GM18873 (cell line): Measurements from ENCODE around the gene SSBP3.
"Not testable (repeated sequence)": the region's sequence is repeated elsewhere in the genome, so short reads cannot be mapped to it uniquely, and the experiment has no call there.

Experiments
- ATAC-seq: cut with Tn5 transposase; IDR thresholded peaks from one replicate; pipeline ENCODE4 v1.9.1; 2021; ENCODE audit warnings: mild to moderate bottlenecking, moderate library complexity, moderate number of reproducible peaks; ENCODE audit not compliant: unreplicated experiment, low FRiP score

Gene SSBP3

DNA sequence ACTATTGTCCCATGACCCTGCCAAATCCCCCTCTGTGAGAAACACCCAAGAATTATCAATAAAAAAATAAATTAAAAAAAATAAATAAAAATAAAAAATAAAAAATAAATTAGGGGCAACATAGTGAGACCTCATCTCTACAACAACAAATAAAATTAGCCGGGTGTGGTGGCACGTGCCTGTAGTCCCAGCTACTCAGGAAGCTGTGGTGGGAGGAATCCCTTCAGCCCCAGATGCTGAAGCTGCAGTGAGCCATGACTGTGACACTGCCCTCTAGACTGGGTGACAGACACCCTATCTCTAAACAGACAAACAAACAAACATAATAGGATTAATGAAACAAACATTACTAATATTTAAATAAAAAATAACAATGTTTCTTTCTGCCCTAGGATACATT lies 171.9 kb downstream of the SSBP3 start:
- ATAC-seq, result no peak

- not testable (repeated sequence) for ATAC-seq
Measured at GRCh38 chr1:54233196-54233595, 173.0 kb downstream of the SSBP3 start.

DNA sequence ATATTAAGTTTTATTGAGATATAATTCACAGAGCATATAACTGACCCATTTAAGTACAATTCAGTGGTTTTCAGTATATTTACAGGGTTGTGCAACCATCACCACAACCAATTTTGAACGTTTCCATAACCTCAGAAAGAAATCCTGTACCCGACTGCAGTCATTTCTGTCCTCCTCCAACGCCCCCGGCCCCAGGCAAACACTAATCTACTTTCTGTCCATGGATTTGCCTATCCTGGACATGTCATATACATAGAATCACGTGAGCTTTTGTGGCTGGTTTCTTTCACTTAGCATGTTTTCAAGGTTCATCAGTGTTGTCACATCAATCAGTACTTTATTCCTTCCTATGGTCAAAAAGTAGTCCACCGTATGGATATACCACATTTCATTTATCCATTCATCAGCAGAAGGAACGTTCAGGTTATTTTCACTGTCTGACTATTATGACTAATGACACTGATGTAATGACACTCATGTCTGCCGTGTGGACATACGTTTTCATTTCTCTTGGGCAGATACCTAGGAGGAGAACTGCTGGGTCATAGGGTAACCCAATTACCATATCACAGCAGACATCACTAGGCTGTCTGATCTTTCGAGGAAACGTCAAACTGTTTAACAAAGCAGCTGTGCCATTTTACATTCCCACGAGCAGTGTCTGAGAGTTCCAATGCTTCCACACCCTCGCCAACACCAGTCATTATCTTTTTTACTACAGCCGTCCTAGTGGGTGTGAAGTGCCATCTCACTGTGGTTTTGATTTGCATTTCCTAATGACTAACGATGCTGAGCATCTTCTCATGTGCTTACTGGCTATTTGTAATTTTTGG lies 175.5 kb downstream of the SSBP3 start:
- ATAC-seq, result no peak

GRCh38 chr1:54229281-54229891 lies 176.8 kb downstream of the SSBP3 start:
- no peak for ATAC-seq

- ATAC-seq, result no peak
Measured at GRCh38 chr1:54228638-54229079, 177.5 kb downstream of the SSBP3 start.

DNA sequence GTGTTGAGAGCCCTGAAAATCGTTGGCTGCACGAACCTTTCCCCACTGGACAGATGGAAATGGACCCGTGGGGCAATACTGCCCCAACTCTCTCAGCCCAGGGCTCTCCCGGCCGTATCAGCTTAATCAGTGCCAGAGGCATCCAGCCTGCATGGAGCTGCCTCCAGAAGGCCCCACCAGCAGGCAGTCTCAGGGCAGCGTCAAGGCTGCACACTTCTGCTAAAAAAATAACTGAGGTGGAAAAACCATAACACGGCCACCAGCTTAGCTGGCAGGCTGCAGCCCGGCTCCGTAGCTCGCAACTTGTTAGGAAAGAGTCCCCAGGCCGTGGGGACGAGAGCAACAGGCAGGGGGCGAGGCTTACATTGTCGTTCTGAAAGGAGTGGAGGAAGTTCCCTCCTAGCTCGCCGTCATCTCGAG lies 178.3 kb downstream of the SSBP3 start:
- no peak for ATAC-seq

GRCh38 chr1:54227091-54227602 lies 179.0 kb downstream of the SSBP3 start:
- no peak for ATAC-seq

DNA sequence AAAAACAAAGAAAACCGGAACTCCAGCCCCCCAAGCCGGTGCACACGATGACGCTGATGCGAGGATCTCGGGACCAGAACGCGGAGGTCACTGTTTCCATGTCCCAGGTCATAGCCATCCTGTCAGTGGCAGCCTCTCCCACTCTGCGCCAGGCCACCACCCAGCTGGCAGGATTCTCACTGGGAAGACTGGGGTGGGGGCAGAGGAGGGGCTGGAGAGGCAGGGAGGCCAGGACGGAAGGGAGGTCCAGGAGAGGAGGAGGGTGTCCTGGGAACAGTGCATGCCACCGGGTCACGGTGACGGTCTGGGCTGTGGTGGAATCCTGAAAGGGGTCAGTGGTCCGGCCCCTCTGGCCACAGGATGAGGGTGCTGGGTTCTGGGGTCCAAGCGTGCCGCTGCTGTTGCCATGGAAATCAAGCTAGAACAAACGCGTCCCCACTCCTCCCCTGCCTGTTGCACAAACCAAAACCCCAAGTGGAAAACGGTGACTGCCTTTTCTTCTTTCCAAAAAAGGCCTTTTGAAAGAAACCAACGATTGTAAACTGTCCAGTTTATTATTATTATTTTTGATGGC lies 180.1 kb downstream of the SSBP3 start:
- ATAC-seq, result no peak

GRCh38 chr1:54225378-54225777 lies 180.8 kb downstream of the SSBP3 start:
- ATAC-seq, result no peak

DNA sequence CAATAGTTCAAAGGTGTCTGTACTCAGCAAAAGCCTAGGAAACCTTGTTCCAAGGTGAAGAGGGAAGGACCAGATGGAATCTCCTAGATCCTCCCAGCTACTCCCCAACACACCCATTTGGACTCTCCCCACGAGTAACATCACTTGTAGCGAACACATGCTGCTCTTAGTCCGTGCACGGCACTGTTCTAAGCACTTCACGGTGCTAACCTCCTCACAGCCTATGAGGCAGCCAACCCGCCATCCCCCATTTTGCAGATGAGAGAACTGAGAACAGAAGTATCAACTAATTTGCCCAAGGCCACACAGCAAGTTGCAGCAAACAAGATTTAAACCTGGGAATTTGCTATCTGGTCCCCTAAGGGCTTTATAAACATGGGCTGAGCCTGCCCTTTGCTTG lies 182.0 kb downstream of the SSBP3 start:
- ATAC-seq, result no peak

GRCh38 chr1:54223441-54224202 lies 182.6 kb downstream of the SSBP3 start:
- ATAC-seq, result no peak

DNA sequence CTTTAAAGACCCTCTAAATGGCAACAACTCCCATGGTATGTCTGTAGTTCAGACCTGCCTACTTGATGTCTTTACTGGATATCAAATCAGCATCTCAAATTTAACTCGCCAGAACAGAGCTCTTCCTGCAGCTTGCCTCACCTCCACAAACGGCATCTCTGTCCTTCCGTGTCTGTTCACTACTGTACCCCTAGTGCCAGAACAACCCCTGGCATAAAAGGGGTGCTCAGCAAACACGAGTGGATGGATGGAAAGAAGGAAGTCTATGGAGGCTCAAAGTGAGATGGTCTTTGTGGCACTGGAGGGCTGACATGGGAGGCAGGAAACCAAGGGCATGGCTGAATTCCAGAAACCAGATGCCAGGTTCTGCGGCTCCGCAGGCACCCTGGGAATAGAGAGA lies 183.5 kb downstream of the SSBP3 start:
- no peak for ATAC-seq

DNA sequence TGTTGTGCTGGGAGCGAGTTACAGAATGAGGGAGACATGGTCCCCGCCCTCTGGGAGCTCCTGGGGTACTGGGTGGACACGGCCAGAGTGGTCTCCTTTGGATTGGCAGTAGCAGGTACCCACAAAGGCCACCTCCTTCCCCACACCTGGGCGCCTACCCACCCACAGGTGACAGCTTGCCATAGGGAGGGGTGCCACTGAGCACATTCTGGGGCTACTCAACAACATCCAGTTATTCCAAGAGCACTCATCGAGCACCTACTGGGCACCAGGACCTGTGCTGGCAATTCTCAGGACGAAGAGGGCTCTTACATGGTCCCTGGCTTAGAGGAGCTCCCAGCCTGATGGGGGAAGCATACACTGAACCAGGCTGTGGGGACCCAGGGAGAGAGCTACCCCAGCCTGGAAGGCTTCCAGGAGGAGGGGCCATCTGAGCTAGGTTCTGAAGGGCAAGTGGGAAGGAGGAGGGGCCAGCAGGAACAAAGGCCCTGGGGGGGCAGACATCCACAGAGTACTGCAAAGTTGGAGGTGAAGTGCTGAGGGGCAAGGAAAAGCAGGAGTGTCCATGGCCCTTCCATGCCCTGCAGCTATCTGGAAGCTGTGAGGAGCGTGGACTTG lies 184.2 kb downstream of the SSBP3 start:
- no peak for ATAC-seq

DNA sequence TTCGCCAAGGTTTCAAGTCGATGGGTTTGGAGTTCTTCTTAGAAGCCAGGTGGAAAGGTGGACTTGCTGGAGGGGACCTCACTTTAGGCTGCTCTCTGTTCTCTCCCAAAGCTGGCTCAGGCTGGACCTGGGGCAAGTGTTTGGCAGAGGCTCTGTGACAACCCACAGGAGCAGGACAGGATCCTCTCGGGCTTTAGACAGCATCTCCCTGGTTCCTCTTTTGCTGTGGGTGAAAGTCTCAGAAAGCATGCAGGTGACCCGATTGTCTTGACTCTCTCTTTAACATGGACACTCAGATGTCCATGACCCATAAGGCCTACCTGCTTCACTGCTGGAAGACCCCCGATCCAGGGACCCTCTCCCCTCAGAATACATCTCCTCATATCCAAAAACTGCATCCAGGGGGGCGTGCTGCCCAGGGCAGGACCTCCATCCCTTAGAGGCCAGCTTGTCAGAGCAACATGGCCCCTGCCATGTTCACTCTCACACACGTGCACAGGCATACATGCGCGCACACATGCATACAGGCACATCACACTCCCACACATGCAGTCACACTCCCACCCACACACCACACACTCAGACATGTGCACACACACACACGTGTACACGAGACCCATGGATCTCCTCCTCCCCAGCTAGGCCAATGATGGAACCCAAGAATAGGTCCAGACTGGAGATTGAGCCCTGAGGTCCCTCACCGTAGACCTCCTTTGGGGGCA lies 184.9 kb downstream of the SSBP3 start:
- ATAC-seq, result no peak

DNA sequence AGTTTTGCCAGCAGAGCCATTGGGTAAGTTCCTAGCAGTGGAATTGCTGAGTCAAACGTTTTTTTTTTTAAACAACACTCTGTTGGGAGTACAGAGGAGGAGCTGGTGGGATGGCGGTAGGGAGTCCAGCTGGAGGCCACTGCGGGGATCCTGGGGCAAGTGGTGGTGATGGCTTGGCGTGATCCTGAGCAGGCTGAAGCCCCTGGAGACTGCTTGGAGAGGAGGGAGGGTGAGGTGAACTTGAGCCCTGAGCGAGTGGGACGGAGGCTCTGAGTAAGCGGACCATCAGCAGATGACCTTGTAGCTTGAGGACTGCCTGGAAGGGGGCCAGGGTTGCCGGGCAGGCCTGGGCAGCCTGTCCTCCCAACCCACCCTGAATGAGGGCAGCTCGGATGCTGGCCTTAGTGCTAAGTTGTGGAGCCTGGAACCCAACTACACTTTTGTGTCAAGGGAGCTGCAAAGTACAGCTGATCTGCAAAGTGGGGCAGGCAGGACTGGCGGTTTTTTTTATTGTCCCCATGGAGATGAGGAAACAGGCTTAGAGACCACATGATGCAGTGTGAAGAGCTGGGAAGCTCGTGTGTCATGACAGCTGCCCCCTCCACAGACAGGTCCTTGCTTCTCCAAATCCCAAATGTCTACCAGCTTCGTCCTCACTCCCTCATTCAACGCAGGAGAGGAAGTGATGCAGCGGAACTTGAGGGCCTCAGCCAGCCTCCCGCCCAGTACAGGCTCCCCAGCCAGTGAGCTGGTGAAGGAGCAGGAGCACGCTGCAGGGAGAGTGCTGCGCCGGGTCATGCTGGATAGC lies 186.0 kb downstream of the SSBP3 start:
- ATAC-seq, result no peak

DNA sequence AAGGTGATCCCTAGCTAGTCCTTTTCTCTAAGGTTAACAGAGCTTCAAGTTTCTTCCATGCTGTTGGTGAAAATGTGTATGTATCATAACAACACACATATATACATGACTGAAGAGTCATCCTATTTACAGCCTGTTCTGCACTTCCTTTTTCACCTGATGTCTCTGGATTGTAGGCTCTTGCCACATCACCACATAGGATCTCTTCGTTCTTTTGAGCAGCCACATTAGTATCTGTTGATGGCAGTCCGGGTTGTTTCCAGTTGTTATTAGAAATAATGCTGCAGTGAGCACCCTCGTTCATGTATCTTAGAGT lies 186.5 kb downstream of the SSBP3 start:
- ATAC-seq, result no peak

- no peak for ATAC-seq
Measured at GRCh38 chr1:54218883-54219687, 187.1 kb downstream of the SSBP3 start.

- ATAC-seq, result no peak
Measured at GRCh38 chr1:54215523-54215922, 190.7 kb downstream of the SSBP3 start.
